GM12801 (cell line): Measurements from ENCODE around the gene EIF4B.

Experiments used
- TF ChIP-seq, protein P1 (sequence below): IDR thresholded peaks from one replicate; pipeline ENCODE4 v1.5.1; 2011; ENCODE audit warnings: control low read depth; ENCODE audit not compliant: insufficient read length; ENCODE audit errors: extremely low read depth

EIF4B gene

DNA sequence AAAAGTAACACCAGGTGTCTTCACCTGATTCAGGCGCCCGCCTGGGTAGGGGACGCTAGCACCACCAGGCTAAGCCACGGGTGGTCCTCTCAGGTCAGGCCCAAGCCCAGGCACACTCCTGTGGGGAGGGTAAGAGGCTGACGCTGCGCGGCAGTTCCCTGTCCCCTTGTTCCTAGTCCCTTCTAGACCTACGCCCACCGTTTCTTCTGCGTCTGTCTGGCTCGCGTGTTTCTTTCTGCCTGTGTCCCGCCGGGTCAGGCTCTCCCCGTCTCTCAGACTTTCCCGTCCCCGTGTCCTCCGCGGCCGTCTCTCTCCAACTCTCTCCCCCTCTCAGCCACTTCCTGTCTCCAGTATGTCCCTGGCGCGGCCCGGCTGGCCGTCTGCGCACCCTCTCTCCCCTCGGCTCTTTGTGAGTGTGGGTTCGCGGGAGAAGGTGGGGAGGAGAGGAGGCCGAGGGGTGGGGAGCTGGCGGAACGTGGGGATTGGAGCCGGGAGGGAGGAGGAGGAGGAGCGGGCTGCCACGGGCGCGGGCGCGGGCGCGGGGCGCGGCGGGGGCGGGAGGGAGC, 40.5 kb downstream of the EIF4B start:
- TF ChIP-seq, protein P1, sequence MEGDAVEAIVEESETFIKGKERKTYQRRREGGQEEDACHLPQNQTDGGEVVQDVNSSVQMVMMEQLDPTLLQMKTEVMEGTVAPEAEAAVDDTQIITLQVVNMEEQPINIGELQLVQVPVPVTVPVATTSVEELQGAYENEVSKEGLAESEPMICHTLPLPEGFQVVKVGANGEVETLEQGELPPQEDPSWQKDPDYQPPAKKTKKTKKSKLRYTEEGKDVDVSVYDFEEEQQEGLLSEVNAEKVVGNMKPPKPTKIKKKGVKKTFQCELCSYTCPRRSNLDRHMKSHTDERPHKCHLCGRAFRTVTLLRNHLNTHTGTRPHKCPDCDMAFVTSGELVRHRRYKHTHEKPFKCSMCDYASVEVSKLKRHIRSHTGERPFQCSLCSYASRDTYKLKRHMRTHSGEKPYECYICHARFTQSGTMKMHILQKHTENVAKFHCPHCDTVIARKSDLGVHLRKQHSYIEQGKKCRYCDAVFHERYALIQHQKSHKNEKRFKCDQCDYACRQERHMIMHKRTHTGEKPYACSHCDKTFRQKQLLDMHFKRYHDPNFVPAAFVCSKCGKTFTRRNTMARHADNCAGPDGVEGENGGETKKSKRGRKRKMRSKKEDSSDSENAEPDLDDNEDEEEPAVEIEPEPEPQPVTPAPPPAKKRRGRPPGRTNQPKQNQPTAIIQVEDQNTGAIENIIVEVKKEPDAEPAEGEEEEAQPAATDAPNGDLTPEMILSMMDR, result no peak

GRCh38 chr12:53047221-53048032, 41.2 kb downstream of the EIF4B start:
- TF ChIP-seq, protein P1, result no peak

DNA sequence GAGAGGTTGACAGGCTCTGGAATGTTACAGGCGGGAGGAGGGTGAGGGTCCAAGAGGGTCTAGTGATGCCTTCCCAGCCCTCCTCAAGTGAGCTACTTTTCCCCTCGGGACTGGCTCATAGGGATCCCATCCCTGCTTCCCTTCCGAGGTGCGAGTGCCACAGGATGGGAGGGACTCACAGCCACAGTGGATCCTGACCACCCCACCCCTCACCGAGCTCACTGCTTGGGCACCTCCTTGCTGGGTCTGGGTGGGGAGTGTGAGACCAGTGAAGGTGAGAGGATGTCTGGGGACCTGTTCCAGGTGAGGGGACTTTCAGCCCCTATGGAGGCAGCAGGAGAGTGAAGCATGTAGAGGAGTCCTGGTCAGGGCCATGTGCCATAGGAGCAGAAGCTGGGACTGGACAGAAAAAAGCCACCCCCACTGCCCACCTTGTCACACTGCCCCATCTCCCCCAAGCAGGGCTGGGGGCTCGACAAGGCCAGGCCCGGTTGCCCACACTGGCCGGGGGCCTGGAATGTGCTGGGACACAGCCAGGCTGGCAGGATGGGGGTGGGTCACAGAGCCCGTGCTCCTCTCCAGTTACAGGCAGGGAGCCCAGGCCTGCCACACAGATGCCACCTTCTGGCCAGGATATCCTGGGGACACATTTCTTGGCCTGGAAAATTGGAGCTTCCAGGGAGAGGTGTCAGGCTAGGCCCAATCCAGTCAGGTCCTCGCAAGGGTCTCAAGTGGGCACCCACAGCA, 42.0 kb downstream of the EIF4B start:
- TF ChIP-seq, protein P1, result no peak

DNA sequence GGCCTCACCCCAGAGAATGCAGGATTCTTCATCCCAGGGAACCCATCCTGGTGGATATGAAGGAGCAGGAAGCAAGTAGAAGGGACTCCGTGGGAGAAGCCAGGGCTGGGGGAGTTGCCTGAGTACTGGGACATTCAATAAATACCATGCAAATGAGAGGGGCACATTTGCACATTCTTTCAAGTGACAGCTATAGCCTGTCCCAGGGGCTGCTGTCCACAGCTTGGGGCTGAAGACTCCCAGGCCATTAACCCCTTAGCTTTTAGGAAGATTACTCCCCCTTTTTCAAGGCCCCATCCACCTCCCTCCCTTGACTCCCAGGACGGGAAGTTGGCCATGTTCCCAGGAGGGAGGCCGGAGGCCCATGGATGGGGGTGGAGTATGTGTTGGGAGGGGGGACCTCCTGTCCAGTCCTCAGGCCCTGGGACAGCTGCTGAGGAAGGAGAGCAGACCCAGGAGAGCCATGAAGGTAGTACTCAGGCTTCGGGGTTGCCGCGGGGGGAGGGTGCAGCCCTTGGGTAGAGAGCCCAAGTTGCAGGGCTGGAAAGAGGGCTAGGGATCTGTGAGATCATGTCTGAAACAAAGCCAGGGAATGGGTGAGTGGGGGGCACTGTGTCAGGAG, 42.6 kb downstream of the EIF4B start:
- TF ChIP-seq, protein P1, result no peak

- TF ChIP-seq, protein P1, result no peak
These were observed 43.5 kb downstream of the EIF4B start, which contains the start of gene TNS2 for GRCh38 chr12:53049571-53050318. TNS2 (plus strand) TSS chr12:53050065; CDS start chr12:53050186, 121 bp downstream.

GRCh38 chr12:53050426-53051057, 44.3 kb downstream of the EIF4B start:
- TF ChIP-seq, protein P1, result no peak
